Astrocyte of the spinal cord (primary cell): ENCODE data around the gene KCNJ1.

Source experiments
- DNase-seq: peaks from one replicate; pipeline ENCODE4 v3.0.0; 2011; ENCODE audit warnings: low read depth, low spot score
- H3K4me3 ChIP-seq: 2 replicates; pipeline ENCODE4 v1.5.1; 2011; ENCODE audit warnings: low read depth, mild to moderate bottlenecking, low read length, moderate library complexity
- in situ Hi-C: cut with HindIII; loops from 2 replicates; pipeline ENCODE4 v1.10.0; 2017; ENCODE audit warnings: low sequenced_read_pairs
- TF ChIP-seq, protein P1 (sequence below): IDR thresholded peaks from 2 replicates; pipeline ENCODE4 v1.5.1; 2012; ENCODE audit warnings: low read depth, mild to moderate bottlenecking, low read length, inconsistent platforms

KCNJ1 gene

DNA sequence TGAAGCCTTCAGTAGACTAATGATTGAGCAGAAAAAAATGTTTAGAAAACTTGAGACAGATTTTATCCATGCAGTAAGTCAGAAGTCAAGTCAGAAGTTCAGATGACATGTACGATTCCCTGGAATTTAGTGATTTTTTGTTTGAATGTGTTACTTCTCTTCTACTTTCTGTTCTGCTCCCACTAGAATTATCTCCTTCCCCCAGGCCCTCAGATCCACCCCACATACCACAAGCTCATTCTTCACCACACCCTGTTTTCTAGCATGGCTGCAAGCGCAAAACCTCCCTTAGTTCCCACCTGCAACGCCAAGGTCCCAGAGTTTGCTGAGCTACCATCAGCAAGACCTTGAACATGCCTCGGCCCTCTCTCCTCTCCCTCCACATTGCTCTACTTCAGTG lies 64.1 kb downstream of the KCNJ1 start:
- TF ChIP-seq, protein P1, sequence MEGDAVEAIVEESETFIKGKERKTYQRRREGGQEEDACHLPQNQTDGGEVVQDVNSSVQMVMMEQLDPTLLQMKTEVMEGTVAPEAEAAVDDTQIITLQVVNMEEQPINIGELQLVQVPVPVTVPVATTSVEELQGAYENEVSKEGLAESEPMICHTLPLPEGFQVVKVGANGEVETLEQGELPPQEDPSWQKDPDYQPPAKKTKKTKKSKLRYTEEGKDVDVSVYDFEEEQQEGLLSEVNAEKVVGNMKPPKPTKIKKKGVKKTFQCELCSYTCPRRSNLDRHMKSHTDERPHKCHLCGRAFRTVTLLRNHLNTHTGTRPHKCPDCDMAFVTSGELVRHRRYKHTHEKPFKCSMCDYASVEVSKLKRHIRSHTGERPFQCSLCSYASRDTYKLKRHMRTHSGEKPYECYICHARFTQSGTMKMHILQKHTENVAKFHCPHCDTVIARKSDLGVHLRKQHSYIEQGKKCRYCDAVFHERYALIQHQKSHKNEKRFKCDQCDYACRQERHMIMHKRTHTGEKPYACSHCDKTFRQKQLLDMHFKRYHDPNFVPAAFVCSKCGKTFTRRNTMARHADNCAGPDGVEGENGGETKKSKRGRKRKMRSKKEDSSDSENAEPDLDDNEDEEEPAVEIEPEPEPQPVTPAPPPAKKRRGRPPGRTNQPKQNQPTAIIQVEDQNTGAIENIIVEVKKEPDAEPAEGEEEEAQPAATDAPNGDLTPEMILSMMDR: no peak
- H3K4me3 ChIP-seq: no peak overlapping the region
- no peak for DNase-seq
- in situ Hi-C loops: no loop called here

DNA sequence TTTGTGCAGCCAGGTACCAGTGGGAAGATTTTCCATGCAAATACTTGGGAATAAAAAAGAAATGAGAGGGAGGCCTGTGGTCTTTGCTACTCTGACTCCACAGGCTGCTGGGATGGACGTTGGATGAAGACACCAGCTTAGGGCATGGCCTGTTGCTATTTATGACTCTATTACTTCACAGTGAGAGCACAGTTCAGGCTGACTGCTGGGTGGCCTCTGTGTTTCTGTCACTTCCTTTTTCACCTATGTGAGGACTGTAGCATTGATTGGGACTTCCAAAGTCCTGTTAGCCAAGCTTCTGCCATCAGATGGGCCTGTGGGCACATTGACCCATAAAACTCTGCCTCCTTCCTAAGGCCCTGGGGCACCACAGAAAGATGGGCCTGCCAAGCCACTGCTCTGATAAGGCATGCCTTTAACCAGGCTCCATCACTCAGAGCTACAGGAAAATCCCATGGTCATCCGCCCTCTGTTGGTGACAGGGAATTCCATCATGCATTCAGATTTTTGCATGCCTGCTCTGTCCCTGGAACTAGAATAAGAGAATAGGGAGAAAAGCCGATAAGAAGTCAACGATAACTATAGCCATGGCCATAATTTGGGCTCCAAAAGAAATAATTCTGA lies 64.6 kb downstream of the KCNJ1 start:
- H3K4me3 ChIP-seq: no peak overlapping the region
- TF ChIP-seq, protein P1: peak; percentile 56
- no peak for DNase-seq
- in situ Hi-C loops: no loop called here

DNA sequence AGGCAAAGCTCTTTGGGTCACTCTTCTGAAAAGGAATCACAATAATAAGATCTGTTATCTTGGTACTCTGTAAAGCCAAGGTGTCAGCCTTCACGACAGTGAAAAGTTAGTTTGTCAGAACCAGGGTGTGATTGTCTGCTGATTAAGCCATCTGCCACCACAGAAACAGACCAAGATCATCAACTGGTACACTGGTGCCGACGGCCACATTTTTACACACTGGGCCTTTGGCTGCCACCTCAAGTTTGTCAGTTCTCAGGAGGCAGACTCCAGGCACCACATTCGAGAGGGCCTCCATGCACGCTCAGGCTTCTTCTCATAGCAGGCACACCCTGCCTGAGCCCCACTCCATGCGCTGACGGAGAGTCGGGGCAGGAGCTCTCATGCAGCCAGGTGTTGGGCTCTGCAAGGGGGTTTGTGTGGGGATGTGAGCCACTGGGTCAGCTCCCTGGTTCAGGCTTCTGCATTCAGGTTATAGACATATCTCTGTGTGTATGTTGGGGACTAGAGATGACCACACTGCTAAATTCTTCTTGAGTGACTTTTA lies 66.2 kb downstream of the KCNJ1 start:
- TF ChIP-seq, protein P1: no peak
- in situ Hi-C loops: no loop called here
- H3K4me3 ChIP-seq: no peak overlapping the region
- no peak for DNase-seq

- peak; percentile 60 for DNase-seq
- in situ Hi-C loops: no loop called here
- TF ChIP-seq, protein P1: no peak
- no peak overlapping the region for H3K4me3 ChIP-seq
Observed at GRCh38 chr11:128796270-128796669, 70.8 kb downstream of the KCNJ1 start.

DNA sequence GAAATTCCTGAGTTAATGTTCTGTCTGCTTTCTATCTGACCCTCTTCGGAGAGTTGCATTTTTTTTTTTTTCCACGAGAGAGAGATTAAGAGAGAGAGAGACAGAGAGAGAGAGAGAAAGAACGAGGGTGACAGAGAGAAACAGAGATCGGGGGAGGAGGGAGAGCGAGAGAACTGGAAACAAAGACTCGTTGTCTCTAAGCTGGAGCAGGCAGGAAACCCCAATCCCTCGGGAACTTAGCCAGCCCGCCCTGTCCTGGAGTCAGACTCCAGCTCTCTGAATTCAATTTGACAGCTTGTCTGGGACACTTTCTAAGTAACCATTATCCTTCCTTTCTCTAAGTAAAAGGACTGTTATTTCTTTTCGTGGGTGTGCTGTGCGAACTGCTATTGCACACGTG lies 76.9 kb downstream of the KCNJ1 start:
- TF ChIP-seq, protein P1: no peak
- in situ Hi-C loops: no loop called here
- H3K4me3 ChIP-seq: no peak overlapping the region
- DNase-seq: peak; percentile 68

GRCh38 chr11:128789497-128790150 lies 77.5 kb downstream of the KCNJ1 start:
- in situ Hi-C loops: no loop called here
- no peak overlapping the region for H3K4me3 ChIP-seq
- TF ChIP-seq, protein P1: no peak
- DNase-seq: no peak
